Smooth muscle cell (in vitro differentiated cells): ENCODE results near the gene PLCG2. TPM values are rescaled to one million over a fixed set of nuclear protein-coding genes. Genes with fewer than 3 reads are reported as not detected.

ENCODE experiments used
- DNase-seq: peaks from one replicate; lab custom pipeline; 2025; ENCODE audit not compliant: unreplicated experiment; lab: John Stamatoyannopoulos, UW
- H2AFZ ChIP-seq: fragments of 200-600 bp; sonication (generic); 2 replicates; pipeline ENCODE4 v1.6.0; 2016; ENCODE audit warnings: antibody characterized with exemption, low read depth, mild to moderate bottlenecking
- H3F3A ChIP-seq: fragments of 200-600 bp; sonication (generic); 2 replicates; pipeline ENCODE4 v1.6.0; 2017; ENCODE audit warnings: antibody characterized with exemption, low read depth
- H3K27ac ChIP-seq: fragments of 200-600 bp; sonication (generic); 2 replicates; pipeline ENCODE4 v1.5.1; 2016; ENCODE audit warnings: low read depth, mild to moderate bottlenecking
- H3K27me3 ChIP-seq: fragments of 200-600 bp; sonication (generic); 2 replicates; pipeline ENCODE4 v1.6.1; 2016; ENCODE audit warnings: low read depth, mild to moderate bottlenecking
- H3K36me3 ChIP-seq: fragments of 200-600 bp; sonication (generic); 2 replicates; pipeline ENCODE4 v1.5.1; 2016; ENCODE audit warnings: low read depth
- H3K4me1 ChIP-seq: fragments of 200-600 bp; sonication (generic); 2 replicates; pipeline ENCODE4 v1.5.1; 2016; ENCODE audit warnings: low read depth
- H3K4me2 ChIP-seq: fragments of 200-600 bp; sonication (generic); 2 replicates; pipeline ENCODE4 v1.6.0; 2016; ENCODE audit warnings: mild to moderate bottlenecking
- H3K4me3 ChIP-seq: fragments of 200-600 bp; sonication (generic); 2 replicates; pipeline ENCODE4 v1.5.1; 2016; ENCODE audit warnings: mild to moderate bottlenecking
- H3K79me2 ChIP-seq: fragments of 200-600 bp; sonication (generic); 2 replicates; pipeline ENCODE4 v1.6.0; 2016; ENCODE audit warnings: low read depth, mild to moderate bottlenecking
- H3K9ac ChIP-seq: fragments of 200-600 bp; sonication (generic); 2 replicates; pipeline ENCODE4 v1.6.0; 2016; ENCODE audit warnings: low read depth
- H3K9me3 ChIP-seq: fragments of 200-600 bp; sonication (generic); replicated peaks from 2 replicates; pipeline ENCODE4 v1.5.1; 2016; ENCODE audit warnings: low read depth
- H4K20me1 ChIP-seq: fragments of 200-600 bp; sonication (generic); 2 replicates; pipeline ENCODE4 v1.6.0; 2016; ENCODE audit warnings: low read depth
- WGBS: methylation state at CpG from one replicate; pipeline ENCODE4 v1.1.7; 2016; ENCODE audit warnings: low lambda C conversion rate; 5-methylcytosine and 5-hydroxymethylcytosine counted together
- polyA plus RNA-seq: library from polyadenylated mRNA; unstranded; fragments of >200 nt; fragmentation: Nextera tagmentation; extraction: Ambion mirVana; gene quantifications from 2 replicates; pipeline ENCODE4 v1.2.1, GENCODE V29; 2016
- total RNA-seq: library from RNA; depleted of rRNA; stranded (reverse); fragments of >200 nt; gene quantifications from 2 replicates; pipeline ENCODE4 v1.2.3, GENCODE V29; 2014
- TF ChIP-seq, protein P1 (sequence below): fragments of 200-600 bp; sonication (generic); IDR thresholded peaks from 2 replicates; pipeline ENCODE4 v1.5.1; 2017; ENCODE audit warnings: borderline replicate concordance, mild to moderate bottlenecking, antibody characterized with exemption; ENCODE audit not compliant: insufficient read depth, poor library complexity, severe bottlenecking

The PLCG2 gene
- total and polyA plus RNA-seq, 2 experiments from 2014 or later: 1.7 TPM; not detected in 1

DNA sequence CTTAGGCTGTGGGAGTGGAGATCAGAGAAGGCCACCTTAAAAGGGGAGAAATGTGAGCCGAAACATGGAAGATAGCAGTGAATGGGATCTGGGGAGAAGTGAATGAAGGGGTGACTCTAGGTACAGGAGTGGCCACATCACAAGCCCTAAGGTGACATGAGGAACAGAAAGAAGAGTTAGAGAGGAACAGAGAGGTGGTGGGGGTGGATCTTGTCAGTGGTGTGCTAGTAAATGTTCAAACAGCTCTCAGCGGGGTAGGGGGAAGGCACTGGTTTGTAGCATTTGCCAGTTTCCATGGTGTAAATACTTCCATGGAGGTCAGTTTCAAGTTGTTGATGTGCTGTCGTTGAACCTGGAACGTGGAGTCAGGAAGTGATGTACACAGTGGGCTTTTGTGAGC, 141.4 kb downstream of the PLCG2 start:
- WGBS: 98% methylated on average over 4 of the region's 4 CpGs
- Histone ChIP-seq H3K27ac (no peak overlapping the region), H3K9me3 (no peaks in the 10 kb centered on the region), H4K20me1 (no peaks in the 10 kb centered on the region), H3K79me2 (no peaks in the 10 kb centered on the region), H2AFZ (no peak overlapping the region), H3K4me2 (no peak overlapping the region), H3K36me3 (no peaks in the 10 kb centered on the region), H3K4me1 (no peaks in the 10 kb centered on the region), H3F3A (no peaks in the 10 kb centered on the region), H3K27me3 (no peaks in the 10 kb centered on the region), H3K9ac (no peak overlapping the region), H3K4me3 (no peak overlapping the region)
- no peak for DNase-seq
- TF ChIP-seq, protein P1, sequence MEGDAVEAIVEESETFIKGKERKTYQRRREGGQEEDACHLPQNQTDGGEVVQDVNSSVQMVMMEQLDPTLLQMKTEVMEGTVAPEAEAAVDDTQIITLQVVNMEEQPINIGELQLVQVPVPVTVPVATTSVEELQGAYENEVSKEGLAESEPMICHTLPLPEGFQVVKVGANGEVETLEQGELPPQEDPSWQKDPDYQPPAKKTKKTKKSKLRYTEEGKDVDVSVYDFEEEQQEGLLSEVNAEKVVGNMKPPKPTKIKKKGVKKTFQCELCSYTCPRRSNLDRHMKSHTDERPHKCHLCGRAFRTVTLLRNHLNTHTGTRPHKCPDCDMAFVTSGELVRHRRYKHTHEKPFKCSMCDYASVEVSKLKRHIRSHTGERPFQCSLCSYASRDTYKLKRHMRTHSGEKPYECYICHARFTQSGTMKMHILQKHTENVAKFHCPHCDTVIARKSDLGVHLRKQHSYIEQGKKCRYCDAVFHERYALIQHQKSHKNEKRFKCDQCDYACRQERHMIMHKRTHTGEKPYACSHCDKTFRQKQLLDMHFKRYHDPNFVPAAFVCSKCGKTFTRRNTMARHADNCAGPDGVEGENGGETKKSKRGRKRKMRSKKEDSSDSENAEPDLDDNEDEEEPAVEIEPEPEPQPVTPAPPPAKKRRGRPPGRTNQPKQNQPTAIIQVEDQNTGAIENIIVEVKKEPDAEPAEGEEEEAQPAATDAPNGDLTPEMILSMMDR: no peak

DNA sequence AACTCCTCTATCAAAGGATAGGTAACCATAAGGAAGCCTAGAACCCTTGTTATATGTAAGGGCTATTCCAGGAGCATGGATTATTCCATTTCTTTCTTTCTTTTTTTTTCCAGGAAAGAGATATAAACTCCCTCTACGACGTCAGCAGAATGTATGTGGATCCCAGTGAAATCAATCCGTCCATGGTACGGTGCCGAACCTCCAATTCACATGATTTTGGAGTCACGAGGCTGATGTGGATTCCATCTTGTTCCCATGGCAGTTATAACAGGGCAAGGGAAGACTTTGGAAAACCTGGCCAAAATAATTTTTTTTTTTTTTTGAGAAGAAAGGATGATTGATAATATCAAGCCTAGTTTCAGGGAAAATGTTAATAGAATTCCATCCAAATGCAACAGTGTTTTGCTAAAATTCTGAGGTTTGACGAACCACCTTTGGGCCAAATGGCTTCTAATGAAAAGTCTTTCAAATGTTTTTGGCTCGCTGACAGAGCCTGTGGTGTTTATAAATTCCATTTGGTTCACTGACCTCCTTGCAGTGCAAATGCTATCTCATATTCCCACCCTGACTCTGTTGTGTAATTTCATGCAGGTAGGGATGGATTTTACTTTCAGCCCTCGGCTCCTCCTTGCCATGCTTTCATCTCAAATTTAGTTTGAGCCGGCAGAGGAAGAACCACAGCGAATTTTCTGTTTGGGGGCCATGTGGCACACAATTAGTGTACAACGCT, 142.2 kb downstream of the PLCG2 start:
- Histone ChIP-seq H3K36me3 (no peaks in the 10 kb centered on the region), H3K27me3 (no peaks in the 10 kb centered on the region), H3K9ac (no peak overlapping the region), H3K27ac (no peak overlapping the region), H3K4me3 (no peak overlapping the region), H4K20me1 (no peaks in the 10 kb centered on the region), H2AFZ (no peak overlapping the region), H3K9me3 (no peaks in the 10 kb centered on the region), H3F3A (no peaks in the 10 kb centered on the region), H3K4me1 (no peaks in the 10 kb centered on the region), H3K79me2 (no peaks in the 10 kb centered on the region), H3K4me2 (no peak overlapping the region)
- TF ChIP-seq, protein P1: no peak
- no peak for DNase-seq
- whole genome bisulfite sequencing: 94% methylated on average over 12 of the region's 12 CpGs

DNA sequence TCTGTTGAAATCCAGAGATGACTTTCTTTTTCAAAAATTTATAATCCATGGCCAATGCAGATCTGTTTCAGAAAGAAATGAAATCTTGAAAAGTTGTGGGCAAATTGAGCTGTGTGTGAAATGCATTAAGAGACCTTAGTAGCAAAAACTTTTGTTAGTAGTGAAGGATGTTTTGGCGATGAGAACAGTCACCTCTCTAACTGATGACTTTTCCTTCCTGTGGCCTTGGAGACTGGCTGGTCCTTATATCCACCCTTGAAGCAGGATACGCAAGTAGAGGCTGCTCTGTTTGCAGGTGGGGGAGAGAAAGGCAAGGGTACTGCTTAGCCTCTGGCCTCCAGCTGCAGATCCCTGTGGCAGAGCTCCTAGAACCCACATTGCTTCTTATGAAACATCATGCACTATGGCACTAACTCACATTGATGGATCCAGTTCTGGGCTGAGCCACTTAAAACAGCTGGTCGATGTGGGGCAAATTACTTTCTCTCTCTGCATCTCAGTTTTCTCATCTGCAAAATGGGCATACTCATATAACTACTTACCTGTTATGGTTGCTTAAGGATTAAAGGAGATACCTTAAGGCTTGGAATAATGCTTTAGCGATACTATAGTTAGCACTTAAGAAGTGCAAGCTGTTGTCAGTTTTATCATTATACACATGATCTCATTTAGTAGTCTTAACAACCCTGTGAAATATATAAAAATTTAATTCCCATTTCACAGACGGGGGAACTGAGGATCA, 142.9 kb downstream of the PLCG2 start:
- H3K4me2 ChIP-seq: no peak overlapping the region
- no peaks in the 10 kb centered on the region for H3K36me3 ChIP-seq
- DNase-seq: no peak
- H3K9ac ChIP-seq: no peak overlapping the region
- no peak overlapping the region for H2AFZ ChIP-seq
- H3K79me2 ChIP-seq: no peaks in the 10 kb centered on the region
- no peaks in the 10 kb centered on the region for H3F3A ChIP-seq
- no peak overlapping the region for H3K27ac ChIP-seq
- TF ChIP-seq, protein P1: no peak
- no peak overlapping the region for H3K4me3 ChIP-seq
- no peaks in the 10 kb centered on the region for H3K4me1 ChIP-seq
- H3K9me3 ChIP-seq: no peaks in the 10 kb centered on the region
- WGBS: over 99% methylated on average over 5 of the region's 5 CpGs
- no peaks in the 10 kb centered on the region for H3K27me3 ChIP-seq
- no peaks in the 10 kb centered on the region for H4K20me1 ChIP-seq
